GM19397 (cell line): Measurements from ENCODE around the gene TNFRSF19.
"Not testable (repeated sequence)": the region's sequence is repeated elsewhere in the genome, so short reads cannot be mapped to it uniquely, and the experiment has no call there.

Experiments
- ATAC-seq: cut with Tn5 transposase; IDR thresholded peaks from one replicate; pipeline ENCODE4 v1.9.1; 2021; ENCODE audit warnings: mild to moderate bottlenecking, moderate library complexity; ENCODE audit not compliant: unreplicated experiment

The TNFRSF19 gene

DNA sequence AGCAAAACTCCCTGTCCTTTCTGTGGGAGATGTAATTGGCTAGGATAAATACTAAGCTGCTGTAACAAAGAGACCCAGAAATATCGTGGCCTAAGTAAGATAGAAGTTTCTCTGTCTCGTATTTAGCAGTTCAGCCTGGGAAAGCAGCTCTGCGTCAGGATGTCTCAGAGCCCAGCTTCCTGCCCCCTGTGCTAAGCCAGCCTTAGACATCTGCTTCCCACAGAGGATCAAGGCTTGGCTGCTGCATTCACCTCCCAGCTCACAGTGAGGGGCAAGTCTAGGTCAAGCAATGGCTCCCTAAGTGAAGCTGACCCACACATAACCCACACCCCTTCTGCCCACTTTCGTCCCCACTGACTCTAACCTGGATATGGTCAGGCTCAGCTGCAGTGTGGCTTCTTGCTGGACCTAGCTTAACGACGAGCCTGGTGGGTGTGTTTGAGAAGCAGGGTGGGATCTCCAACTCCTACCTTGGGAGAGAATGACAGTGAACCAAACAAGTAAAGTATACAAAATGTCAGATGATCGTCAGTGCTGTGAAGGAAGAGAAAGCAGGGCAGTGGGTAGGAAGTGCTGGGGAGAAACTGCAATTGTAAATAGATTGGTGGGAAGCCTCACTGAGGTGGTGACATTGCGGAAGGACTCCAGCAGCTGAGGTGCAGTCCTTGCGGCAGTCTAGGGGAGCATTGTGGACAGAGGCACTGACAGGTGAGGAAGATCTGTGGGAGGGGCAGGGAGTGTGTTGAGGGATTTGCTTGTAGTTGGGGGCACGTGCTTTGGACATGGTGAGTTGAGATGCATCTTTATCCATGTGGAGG, 82.9 kb downstream of the TNFRSF19 start:
- ATAC-seq: no peak

DNA sequence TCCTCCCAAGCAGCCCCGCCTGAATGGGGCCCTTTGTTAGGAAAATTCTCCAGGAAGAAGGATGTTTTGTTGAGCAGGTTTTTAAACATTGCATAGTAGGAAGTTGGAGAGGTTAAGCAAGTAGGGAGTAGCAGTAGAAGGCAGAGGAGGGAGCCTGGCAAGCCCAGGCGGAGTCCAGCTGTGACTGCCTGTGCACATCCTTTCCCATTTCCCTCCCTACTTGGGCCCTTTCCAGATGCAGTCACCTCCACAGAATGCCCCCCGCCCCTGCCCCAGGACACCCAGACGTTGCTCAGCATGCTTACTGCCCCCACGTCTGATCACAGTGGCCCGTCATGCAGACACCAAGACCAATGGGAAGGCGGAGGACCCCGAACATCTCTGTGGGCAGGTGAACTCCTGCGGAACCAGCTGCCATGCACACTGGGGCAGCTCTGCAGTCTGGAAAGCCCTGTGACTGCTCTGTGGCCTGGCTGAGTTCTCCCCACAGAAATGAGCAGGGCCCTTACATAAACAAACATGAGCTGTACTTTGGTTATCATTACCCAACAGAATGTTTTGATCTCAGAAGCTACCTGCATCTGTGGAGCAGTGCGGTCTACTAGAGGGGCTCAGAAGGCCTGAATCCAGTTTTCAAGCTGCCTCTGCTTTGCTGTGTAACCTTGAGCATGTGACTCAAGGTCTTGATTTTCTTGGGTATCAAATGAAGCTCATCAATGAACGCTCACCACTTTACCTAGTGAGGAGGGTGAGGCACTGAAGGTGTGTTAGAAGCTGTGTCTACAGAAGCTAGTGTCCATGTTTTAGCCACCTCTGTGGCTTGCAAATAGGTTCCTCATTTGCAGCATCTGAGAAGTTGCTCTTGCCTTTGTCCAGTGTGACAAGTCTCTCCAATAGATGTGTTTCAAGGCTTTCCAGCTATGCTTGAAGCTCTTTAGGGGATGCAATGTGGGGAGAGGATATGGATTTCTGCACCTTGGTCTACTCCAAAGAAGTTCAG, 84.2 kb downstream of the TNFRSF19 start:
- no peak for ATAC-seq

DNA sequence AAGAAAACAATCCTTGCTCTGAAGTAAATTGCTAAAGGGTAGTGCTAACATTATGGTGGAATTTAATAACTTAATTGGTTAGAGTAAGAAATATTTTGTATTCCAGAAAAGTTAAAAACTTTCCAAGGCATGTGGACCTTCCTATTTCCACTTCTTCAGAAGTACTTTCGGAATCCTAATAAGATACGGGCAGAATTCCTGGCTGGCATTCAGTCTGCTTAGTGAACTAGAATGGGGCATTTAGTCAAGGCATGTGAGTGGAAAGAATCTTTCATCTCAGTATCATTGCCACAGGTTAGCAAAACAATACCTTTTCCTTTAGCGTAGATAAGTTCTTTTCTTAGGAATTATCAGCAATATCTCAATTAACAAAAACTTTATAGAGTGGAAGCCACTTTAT, 85.1 kb downstream of the TNFRSF19 start:
- ATAC-seq: no peak

DNA sequence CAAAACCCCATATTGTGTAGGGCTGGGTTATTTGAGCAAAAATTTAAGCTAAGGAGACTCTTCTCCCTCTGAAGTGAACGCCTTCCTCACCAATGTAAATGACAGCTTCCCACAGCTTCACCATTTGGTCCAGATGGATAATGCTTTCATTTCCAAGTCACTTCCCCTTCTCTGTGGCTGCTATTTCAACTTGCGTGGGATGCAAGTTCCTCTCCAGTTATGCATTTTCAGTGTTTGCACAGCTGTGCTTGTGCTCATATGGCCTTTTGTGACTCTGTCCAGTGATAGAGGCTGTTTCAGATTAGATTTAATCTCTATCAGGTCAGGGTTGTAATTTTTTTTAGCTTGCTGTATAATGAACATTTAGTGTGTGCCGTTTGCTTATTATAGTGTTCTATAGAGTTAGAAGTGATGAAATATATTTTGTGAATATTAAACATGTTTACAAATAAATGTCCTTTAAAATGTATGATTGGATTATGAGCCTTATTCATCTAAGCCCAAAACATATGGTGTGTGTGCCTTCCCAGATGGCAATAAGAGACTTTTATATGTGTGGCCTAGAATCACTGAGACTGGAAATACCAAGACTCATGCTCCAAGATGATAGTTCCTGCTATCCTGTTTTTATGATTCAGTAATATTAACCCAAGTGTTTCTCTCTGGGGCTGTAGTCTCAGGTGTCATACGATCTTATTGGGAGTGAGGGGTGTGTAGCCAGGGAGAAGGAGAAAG, 86.6 kb downstream of the TNFRSF19 start:
- ATAC-seq: no peak

DNA sequence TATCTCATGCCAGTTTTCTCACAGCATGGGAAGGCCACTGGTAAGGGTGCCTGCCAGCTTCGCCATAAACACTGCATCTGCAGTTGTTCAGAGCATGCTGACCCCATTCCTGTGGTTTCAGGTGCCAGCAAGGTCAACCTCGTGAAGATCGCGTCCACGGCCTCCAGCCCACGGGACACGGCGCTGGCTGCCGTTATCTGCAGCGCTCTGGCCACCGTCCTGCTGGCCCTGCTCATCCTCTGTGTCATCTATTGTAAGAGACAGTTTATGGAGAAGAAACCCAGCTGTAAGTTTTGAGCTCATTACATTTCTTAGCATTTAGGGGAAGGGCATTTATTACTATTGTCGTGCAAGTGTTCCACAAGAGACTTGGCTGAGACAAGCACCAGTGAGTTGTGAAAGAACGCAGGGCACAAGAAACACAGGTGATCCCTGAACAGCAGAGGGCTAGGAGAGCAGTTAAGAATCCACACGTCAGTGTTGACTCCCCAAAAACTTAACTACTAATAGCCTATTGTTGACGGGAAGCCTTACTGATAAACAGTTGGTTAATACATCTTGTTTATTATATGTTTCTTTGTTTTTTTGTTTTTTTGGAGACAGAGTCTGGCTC, 88.8 kb downstream of the TNFRSF19 start:
- no peak for ATAC-seq

DNA sequence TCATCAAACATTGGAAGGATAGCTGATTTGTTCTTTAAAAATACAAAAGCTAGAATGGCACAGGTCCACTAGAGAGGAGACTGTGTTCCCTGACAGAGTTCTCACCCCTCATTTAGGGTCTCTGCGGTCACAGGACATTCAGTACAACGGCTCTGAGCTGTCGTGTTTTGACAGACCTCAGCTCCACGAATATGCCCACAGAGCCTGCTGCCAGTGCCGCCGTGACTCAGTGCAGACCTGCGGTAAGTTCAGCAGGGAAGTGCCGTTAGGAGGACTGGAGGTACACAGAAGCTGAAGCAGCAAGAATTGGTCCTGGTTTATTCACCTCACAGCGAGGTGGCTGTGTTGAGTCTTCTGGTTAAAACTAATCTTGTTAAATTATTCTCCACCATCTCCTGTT, 90.0 kb downstream of the TNFRSF19 start:
- ATAC-seq: no peak

DNA sequence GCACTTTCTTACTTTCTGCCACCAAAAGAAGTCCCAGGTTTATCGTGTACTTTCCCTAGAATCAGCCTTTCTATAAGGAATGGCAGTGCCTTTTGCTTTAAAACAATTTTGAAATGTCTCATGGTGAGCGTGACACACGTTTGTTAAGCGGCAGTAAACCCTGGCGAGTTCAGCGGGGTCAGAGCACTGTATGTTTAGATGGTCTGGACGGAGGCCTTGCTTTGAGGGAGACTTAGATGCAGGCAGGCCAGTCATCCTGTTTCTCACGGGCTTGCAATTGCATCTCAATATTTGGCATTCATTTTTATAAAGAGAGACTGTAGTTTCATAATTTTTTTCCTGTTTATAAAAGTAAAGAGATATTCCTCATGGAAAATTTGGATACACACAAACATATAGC, 96.4 kb downstream of the TNFRSF19 start:
- ATAC-seq: no peak

DNA sequence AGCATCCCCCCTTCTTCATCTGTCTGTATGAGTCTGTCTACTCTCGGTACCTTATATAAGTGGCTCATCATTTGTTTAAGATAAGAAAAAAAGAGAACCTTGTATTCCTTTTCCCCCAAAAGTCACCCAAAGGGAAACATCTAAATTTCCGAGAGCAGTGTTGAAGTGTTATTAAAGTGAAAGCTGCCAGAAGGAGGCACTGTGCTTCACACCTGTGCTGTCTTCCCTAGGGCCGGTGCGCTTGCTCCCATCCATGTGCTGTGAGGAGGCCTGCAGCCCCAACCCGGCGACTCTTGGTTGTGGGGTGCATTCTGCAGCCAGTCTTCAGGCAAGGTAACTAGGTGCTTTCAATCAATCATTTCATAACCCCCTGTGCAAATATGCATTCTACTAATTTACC, 97.5 kb downstream of the TNFRSF19 start:
- ATAC-seq: no peak

DNA sequence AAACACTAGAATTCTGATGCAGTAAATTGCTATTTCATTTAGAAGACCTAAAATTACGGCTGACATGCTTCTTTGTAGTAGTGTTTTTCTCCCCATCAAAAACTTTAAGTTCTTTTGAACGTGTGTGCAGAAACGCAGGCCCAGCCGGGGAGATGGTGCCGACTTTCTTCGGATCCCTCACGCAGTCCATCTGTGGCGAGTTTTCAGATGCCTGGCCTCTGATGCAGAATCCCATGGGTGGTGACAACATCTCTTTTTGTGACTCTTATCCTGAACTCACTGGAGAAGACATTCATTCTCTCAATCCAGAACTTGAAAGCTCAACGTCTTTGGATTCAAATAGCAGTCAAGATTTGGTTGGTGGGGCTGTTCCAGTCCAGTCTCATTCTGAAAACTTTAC, 98.3 kb downstream of the TNFRSF19 start:
- ATAC-seq: no peak

DNA sequence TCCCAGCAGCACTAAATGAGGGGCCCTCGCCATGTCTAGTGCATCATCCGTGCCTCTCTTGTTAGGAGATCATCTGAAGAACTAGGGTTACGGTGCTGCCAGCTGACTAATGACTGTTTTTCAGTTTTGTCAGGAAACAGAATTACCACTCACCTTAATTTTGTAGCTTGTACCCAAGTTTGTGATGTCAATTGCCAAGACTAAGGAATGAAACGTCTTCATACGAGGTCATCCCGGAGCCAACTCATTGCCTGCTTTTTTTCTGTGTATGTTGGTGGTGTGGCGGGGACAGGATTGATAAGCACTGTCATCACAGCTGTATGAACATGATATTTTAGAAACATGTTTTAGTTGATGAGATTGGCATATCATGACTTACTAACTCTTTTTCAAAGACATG, 100.6 kb downstream of the TNFRSF19 start:
- ATAC-seq: no peak

DNA sequence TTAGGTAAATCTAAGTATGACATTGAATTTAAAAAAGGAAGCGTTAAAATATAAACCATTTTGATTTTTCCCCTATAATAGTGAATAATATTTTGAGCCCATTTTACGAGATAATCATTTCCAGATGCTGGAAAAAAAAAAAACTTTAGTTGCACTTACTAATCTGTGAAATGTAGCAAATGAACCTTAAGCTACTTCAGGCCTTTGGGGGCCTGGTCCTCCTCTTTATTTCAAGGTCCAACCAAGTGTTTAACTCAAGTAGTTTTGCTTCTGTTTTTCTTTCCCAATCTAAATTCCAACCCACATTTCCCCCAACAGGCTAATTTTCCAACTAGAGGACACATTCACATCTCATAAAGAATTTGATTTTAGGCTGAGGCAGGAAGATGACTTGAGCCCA, 101.2 kb downstream of the TNFRSF19 start:
- no peak for ATAC-seq

DNA sequence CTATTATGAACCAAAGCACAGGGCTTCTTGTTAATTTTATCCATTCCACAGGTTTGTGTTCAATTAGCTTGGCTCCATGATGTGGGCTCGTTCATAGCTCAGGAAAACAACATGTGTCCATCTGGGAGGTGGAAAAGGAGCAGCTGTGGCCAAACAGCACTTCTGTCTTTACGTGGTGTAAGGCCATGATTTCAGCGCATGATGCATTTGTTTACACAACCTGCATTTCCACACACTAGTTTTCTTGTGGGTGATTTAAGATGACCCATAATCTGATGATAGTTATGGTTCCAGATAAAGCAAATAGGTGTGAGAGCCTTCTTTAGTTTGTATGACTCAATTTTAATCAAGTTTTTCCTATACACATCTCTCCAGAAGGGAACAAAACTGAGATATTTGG, 101.7 kb downstream of the TNFRSF19 start:
- no peak for ATAC-seq

DNA sequence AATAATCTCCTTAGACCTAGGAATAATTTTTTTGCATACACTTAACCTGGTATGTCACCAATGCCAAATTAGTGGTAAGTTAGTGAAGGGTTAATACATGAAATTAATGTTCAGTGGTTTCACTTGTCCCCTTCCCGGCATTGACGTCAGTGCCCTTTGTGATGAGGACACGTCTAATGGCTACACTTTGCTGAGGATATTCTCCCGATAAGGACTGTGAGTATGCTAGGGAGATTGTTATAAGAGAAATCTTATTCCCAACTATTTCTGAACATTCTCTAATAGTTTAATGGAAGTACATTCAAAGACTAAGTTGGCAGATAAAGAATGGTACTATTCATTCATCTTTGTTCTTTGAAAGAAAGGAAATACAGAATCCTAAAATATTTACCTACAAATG, 102.4 kb downstream of the TNFRSF19 start:
- ATAC-seq: no peak

DNA sequence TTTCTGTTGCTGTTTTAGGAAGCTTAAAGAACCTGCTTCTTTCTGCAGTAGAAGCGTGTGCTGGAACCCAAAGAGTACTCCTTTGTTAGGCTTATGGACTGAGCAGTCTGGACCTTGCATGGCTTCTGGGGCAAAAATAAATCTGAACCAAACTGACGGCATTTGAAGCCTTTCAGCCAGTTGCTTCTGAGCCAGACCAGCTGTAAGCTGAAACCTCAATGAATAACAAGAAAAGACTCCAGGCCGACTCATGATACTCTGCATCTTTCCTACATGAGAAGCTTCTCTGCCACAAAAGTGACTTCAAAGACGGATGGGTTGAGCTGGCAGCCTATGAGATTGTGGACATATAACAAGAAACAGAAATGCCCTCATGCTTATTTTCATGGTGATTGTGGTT, 103.1 kb downstream of the TNFRSF19 start:
- ATAC-seq: no peak

DNA sequence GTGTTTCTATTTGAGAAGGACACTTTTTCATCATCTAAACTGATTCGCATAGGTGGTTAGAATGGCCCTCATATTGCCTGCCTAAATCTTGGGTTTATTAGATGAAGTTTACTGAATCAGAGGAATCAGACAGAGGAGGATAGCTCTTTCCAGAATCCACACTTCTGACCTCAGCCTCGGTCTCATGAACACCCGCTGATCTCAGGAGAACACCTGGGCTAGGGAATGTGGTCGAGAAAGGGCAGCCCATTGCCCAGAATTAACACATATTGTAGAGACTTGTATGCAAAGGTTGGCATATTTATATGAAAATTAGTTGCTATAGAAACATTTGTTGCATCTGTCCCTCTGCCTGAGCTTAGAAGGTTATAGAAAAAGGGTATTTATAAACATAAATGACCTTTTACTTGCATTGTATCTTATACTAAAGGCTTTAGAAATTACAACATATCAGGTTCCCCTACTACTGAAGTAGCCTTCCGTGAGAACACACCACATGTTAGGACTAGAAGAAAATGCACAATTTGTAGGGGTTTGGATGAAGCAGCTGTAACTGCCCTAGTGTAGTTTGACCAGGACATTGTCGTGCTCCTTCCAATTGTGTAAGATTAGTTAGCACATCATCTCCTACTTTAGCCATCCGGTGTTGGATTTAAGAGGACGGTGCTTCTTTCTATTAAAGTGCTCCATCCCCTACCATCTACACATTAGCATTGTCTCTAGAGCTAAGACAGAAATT, 103.8 kb downstream of the TNFRSF19 start:
- ATAC-seq: no peak

DNA sequence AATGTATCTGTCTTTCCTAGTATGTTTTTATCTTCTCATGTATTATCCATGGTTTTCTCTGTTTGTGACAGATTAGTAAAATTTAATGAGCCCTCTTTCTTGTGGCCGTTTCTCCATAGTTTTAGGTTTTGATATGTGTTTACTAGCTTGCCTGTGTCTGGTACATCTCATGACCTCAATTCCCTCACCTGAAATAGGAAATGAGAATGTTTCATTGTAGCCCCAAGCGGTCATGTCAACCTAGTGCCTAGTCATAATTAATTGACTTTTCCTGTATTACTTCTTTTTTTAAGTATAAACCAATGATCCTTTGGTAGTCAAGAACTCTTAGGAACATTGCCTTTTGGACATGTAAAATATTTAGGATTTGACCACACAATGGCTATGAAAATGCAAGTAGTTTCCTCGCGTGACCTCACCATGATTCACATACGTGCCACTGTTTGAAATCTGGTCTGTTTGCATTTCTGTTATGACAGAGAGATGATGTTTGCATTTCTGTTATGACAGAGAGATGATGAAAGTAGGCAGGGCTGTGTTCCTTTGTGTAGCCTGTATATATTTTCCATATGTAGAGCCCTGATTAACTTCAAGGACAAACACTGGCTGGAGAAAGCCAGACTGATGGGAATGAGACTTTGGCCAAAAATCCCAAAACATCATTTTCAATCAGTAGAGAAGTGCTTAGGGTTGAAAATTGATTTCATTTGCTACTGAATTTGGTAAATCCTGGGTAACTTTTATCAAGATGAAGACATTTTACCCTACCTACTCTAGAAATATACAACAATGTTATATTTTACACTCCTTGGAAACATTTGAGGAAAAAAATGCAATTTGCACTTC, 104.8 kb downstream of the TNFRSF19 start:
- ATAC-seq: no peak

DNA sequence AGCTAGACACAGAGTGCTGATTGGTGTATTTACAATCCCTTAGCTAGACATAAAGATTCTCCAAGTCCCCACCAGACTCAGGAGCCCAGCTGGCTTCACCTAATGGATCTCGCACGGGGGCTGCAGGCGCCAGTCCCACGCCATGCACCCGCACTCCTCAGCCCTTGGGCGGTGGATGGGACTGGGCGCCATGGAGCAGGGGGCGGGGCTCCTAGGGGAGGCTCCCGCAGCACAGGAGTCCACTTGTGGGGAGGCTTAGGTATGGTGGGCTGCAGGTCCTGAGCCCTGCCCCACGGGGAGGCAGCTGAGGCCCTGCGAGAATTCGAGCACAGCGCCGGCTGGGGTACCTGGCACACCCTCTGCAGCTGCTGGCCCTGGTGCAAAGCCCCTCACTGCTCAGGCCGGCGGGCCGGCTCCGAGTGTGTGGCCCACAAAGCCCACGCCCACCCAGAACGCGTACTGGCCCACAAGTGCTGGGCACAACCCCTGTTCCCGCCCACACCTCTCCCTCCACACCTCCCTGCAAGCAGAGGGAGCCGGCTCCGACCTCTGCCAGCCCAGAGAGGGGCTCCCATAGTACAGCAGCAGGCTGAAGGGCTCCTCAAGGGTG, 107.6 kb downstream of the TNFRSF19 start:
- ATAC-seq: not testable (repeated sequence)

DNA sequence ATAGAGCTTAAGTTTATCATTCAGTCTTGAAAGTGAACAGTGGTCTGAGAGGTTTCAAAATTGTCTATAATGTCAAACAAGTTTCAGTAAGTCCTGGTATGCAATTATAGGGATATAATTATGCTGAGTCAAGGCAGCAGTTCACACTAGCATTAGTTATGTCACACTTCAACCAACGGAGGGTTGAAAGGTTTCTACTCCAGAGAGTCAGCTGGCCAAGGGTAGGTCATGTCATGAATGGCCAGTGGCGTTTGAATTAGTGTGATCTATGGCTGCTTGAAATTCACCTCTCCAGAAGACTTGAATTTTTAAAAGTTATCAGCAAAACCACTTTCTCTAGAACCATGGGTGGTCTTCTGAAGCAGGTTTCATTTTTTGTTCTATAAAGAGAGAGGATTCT, 108.6 kb downstream of the TNFRSF19 start:
- ATAC-seq: no peak

DNA sequence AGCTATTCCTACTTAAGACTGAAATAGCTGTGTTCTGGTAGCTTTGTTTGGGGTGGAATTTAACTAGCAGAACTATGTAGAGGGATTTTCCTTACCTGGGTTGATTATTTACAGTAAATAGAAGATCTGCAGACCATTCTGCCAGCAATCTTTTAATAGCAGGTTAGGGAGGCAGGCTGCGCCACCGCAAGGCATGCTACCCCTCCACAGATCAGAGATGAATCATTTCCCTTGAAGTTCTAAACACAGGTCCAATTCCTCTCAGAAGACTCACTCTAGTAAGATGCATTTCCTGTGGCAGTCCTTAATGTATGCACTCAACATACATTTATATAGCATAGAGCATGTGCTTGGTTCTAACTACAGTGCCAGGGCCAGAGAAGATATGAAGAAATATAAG, 109.0 kb downstream of the TNFRSF19 start:
- no peak for ATAC-seq
